HG02798 (cell line): ENCODE data around the gene DNAJB12.
A peak's percentile ranks its signal among the peaks of the same experiment; 100 is the strongest.
"Not testable (repeated sequence)": the region's sequence is repeated elsewhere in the genome, so short reads cannot be mapped to it uniquely, and the experiment has no call there.

ENCODE experiments used
- ATAC-seq: cut with Tn5 transposase; IDR thresholded peaks from one replicate; pipeline ENCODE4 v1.9.1; 2021; ENCODE audit warnings: mild to moderate bottlenecking; ENCODE audit not compliant: unreplicated experiment, poor library complexity

The DNAJB12 gene

DNA sequence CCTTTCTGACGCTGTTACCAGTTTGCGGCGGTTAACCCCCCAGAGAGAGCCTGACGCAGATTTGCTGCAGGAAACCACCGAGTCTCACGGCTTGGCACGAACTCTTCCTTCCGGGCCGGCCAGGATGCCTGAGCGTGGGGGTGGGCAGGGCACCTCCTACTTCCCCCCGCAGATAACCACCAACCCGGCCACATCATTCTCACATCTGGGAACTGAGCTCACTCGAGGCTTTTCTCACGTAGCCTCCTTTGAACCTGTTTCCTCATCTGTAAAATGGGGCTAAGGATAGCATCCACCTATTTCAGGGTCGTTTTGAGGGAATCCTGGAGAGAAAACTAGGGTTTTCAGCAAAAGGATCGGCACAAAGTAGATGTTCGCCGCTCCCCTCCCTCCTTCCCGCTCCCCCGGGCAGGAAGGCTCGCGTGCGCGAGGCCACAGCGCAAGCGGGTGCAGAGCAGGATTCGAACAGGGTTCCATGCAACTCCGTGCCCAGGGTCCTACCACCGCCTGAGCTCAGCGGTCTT, 57.4 kb downstream of the DNAJB12 start:
- ATAC-seq = peak; percentile 62

DNA sequence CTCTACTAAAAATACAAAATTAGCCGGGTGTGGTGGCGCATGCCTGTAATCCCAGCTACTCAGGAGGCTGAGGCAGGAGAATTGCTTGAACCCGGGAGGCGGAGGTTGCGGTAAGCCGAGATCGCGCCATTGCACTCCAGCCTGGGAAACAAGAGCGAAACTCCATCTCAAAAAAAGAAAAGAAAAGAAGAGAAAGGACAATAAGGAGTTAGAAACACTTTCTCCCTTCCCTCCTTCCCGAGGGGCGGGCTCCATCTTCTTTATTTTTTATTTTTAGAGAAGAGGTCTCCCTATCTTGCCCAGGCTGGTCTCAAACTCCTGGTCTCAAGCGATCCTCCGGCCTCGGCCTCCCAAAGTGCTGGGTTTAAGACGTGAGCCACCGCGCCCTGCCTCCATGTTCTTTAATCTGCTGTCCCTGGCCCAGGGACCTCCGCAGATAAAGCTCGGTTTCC, 57.9 kb downstream of the DNAJB12 start:
- ATAC-seq = not testable (repeated sequence)

DNA sequence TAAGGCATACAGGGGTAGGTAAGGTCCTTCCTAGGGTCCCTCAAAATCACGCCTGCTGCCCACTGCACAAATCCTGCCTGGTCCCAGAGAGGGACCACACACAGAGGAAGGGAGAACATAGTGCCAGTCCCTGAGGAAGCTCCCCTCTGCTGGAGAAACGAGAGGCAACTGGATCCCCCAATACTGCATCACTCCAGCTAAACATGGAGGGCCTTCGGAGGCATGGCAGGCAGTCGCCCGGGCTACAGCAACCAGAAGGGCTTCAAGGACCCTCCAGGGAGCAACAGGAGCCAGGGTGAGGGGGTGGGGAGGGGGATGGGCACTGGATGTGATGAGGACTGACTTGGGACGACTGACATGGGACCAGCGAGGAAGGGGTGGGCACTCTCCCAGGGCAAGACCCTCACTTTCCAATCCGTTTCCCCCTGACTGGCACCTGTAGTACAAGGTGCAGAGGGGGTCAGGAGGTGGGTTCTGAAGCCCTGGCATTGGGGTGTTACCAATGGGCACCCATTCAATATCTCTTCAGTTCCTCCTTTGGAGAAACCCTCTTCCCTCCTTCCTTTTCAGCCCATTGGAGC, 59.3 kb downstream of the DNAJB12 start:
- ATAC-seq = no peak

DNA sequence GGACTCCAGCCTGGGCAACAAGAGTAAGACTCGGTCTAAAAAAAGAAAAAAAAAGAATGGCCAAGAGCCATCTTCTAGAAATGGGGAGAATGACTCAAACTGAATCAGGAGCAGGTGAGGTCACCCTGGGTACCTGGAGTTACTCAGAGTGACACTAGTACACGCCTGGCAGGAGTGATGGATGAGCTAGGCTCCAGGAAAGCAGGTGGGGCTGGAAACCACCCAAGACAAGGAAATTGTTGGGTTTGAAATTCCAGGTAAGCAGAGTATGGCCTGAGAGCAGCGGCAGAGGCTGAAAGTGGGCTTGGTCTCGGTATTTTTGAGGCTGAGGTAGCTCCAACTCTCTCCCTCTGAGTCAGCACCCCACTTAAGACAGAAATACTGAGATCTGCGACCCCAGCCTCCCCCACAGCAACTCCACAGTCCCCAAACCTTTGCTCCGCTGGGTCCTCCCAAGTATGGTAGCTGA, 62.5 kb downstream of the DNAJB12 start:
- no peak for ATAC-seq

DNA sequence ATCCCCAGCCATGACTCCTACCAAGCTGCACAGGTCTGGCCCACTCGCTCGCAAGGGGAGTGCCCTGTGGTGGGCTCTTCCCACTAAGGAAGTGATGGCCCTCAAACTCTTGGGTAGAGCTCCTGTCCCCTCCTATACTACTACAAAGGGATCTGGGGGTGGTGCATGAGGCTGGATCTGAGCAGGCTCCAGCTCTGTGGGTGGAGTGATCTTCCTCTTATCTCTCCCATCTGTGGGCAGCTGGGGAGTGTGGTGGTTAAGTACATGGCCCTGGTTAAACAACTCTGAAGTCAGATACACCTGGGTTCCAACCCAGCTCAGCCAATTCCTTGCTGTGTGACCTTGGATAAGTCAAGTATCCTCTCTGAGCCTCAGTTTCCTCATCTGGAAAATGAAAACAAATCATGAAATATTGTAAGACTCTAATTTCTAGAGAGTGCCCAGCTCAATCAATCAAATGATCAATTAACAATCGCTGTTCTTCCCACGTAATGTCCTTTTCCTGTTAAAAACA, 63.6 kb downstream of the DNAJB12 start:
- ATAC-seq = no peak

DNA sequence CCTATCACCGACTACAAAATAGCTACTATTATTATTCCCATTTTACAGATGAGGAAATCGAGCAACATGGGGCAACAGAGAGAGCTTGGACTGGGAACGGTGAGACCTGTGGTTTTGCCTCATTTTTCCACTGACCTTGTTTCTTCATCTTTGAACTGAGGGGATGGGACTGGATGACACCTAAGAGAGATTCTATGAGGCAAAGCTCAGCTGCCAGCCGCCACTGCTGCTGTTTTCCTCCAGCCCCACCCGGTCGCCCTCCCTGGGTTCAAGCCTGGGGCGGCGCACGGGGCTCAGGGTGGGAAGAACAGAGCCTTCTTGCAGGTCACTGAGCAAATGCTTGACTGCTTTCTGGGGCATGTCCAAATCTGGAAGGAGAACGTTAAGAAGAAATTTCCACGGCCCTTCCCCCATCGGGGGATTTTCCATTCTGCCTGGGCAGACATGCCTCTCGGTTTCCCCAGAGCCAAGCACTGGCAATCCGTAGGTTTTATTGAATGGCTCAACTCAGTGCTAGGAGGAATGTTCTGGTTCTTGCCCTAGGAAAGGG, 68.7 kb downstream of the DNAJB12 start:
- ATAC-seq = no peak

DNA sequence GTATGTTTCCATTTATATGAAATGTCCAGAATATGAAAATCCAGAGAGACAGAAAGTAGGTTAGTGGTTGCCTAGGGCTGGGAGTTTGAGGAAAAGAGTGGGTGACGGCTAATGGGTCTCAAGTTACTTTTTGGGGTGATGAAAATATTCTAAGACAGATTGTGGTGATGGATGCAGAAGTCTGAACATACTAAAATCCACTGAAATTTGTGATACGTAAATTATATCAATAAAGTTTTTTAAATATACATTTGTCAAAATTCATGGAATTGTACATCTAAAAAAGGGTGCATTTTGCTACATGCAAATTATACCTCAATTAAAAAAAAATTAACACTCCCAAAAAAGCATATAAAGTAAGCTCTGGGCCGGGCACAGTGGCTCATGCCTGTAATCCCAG, 71.6 kb downstream of the DNAJB12 start:
- no peak for ATAC-seq
